Fibroblast of mammary gland (primary cell): ENCODE results near the gene SWSAP1.

Source experiments
- DNase-seq: peaks from one replicate; pipeline ENCODE4 v3.0.0-alpha.2; 2010; ENCODE audit warnings: low read depth
- H3K4me3 ChIP-seq: 2 replicates; pipeline ENCODE4 v1.5.1; 2011; ENCODE audit warnings: low read depth, mild to moderate bottlenecking, low read length, moderate library complexity; ENCODE audit not compliant: control insufficient read depth
- TF ChIP-seq, protein P1 (sequence below): conservative IDR thresholded peaks from 2 replicates; pipeline ENCODE4 v1.5.1; 2011; ENCODE audit warnings: low read depth, low read length, inconsistent platforms; ENCODE audit not compliant: control insufficient read depth, insufficient read depth

Gene SWSAP1

DNA sequence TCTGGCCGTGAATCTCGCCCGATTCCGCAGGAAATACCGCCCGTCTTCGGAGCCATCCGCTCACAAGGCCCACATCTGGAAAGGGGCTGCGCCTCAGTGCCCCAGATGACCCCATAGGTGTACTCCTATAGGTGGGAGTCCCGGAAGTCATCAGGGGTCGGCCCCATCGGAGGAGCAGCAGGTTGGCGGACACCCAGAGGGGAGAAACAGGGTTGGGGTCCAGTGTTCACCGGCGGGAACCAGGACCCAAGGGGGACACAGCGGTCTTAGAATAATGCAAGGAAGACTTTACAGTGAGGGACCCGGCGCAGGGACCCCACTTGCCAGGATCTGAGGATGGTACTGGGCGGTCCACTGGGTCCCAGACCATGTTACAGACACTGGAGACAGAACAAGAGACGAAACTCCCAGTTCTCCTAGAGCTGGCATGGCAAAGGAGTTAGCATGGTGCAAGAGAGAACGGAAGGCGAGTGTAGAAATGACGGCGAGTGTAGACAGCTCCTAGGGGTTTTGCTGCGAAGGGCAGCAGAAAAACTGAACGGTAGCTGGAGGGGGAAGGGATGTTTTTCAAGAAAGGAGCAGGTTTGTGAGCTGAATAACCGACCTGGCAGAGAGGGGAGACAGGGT is 48.8 kb downstream of the SWSAP1 start:
- DNase-seq, result no peak
- H3K4me3 ChIP-seq, result no peak overlapping the region
- TF ChIP-seq, protein P1, sequence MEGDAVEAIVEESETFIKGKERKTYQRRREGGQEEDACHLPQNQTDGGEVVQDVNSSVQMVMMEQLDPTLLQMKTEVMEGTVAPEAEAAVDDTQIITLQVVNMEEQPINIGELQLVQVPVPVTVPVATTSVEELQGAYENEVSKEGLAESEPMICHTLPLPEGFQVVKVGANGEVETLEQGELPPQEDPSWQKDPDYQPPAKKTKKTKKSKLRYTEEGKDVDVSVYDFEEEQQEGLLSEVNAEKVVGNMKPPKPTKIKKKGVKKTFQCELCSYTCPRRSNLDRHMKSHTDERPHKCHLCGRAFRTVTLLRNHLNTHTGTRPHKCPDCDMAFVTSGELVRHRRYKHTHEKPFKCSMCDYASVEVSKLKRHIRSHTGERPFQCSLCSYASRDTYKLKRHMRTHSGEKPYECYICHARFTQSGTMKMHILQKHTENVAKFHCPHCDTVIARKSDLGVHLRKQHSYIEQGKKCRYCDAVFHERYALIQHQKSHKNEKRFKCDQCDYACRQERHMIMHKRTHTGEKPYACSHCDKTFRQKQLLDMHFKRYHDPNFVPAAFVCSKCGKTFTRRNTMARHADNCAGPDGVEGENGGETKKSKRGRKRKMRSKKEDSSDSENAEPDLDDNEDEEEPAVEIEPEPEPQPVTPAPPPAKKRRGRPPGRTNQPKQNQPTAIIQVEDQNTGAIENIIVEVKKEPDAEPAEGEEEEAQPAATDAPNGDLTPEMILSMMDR, result no peak

DNA sequence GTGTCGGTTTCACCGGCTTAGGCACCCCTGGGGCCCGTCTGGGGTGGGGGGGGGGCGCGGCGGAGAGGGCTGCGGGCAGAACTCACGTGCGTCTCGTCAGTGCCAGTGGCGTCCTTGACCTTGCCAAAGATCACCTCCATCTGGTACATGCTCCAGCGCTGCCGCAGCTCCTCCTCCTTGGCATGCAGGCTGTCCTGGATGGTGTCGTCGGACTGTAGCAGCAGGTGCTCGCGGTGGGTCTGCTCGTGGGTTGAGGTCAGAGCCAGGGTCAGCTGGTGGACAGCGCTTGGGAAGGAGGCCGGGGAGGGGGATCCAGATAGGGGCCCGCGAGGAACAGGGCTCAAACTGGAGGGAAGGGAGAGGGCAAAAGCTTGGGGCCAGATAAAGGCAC is 49.3 kb downstream of the SWSAP1 start:
- no peak overlapping the region for H3K4me3 ChIP-seq
- TF ChIP-seq, protein P1, result no peak
- DNase-seq, result no peak
